GM12878 (cell line): Measurements from ENCODE around the gene RPLP2. TPM values are rescaled to one million over a fixed set of nuclear protein-coding genes. Genes with fewer than 3 reads are reported as not detected.

Experiments used
- ATAC-seq: fragments of 200-7000 bp; cut with Tn5 transposase; 3 replicates; pipeline ENCODE4 v1.9.1; 2020; ENCODE audit warnings: mild to moderate bottlenecking, moderate library complexity
- BruUV-seq: library from RNA; stranded (reverse); fragments of 400-500 nt; replicated peaks from 2 replicates; lab custom pipeline; 2021; lab: Mats Ljungman, UMichigan
- CTCF ChIA-PET: fragments of 300-600 bp; sonication (Branson Sonifier 250); formaldehyde crosslinking; extraction: SDS; loops from one replicate; lab custom pipeline; 2021; ENCODE audit warnings: inconsistent platforms; lab: Yijun Ruan, JAX
- POLR2A ChIA-PET: fragments of 350-600 bp; formaldehyde crosslinking; extraction: SDS; loops from one replicate; lab custom pipeline; 2021; ENCODE audit warnings: inconsistent platforms; lab: Charles Lee
- RAD21 ChIA-PET: fragments of 300-600 bp; sonication (Branson Sonifier 250); formaldehyde crosslinking; loops from one replicate; lab custom pipeline; 2023; ENCODE audit warnings: antibody characterized with exemption; ENCODE audit not compliant: unreplicated experiment; lab: Charles Lee
- SMC1A ChIA-PET: fragments of 300-600 bp; sonication (Branson Sonifier 250); formaldehyde crosslinking; loops from one replicate; lab custom pipeline; 2023; ENCODE audit not compliant: unreplicated experiment, uncharacterized antibody; lab: Charles Lee
- DNase-seq: peaks from one replicate; pipeline ENCODE4 v3.0.0-alpha.2; 2011; ENCODE audit warnings: low read depth, low spot score
- FAIRE-seq: peaks from 3 replicates; lab custom pipeline; 2011; peaks lifted over from hg19 to GRCh38; lab: Jason Lieb, UNC
- H2AFZ ChIP-seq: 2 replicates; pipeline ENCODE4 v1.6.0; 2011; ENCODE audit warnings: low read depth, low read length, control low read depth; ENCODE audit not compliant: control insufficient read depth
- H3K27ac ChIP-seq: 2 replicates; pipeline ENCODE4 v1.5.1; 2011; ENCODE audit warnings: control low read depth; ENCODE audit not compliant: control insufficient read depth, insufficient read depth
- H3K27me3 ChIP-seq, 2 experiments: replicated peaks in 1 of 2; 2 replicates each; pipeline versions ENCODE4 v1.6.0 to v1.6.1; 2011; ENCODE audit warnings: low read length in 1 of 2; ENCODE audit not compliant: control insufficient read depth in 2 of 2, insufficient read depth in 2 of 2
- H3K36me3 ChIP-seq, 2 experiments: 2 replicates each; pipeline ENCODE4 v1.5.1; 2011; ENCODE audit warnings: low read length in 1 of 2; ENCODE audit not compliant: control insufficient read depth in 2 of 2, insufficient read depth in 2 of 2
- H3K4me1 ChIP-seq: 2 replicates; pipeline ENCODE4 v1.6.1; 2011; ENCODE audit warnings: mild to moderate bottlenecking, low read length, moderate library complexity, mixed read lengths; ENCODE audit not compliant: control insufficient read depth, insufficient read depth
- H3K4me2 ChIP-seq: 2 replicates; pipeline ENCODE4 v1.6.0; 2011; ENCODE audit warnings: control low read depth; ENCODE audit not compliant: control insufficient read depth, insufficient read depth
- H3K4me3 ChIP-seq: fragments of 200-600 bp; sonication (generic); 2 replicates; pipeline ENCODE4 v1.5.1; 2016
- H3K79me2 ChIP-seq: 2 replicates; pipeline ENCODE4 v1.6.0; 2011; ENCODE audit warnings: low read length; ENCODE audit not compliant: control insufficient read depth, insufficient read depth
- H3K9ac ChIP-seq: 2 replicates; pipeline ENCODE4 v1.8.0; 2011; ENCODE audit warnings: low read length, control low read depth, mixed read lengths; ENCODE audit not compliant: control insufficient read depth, insufficient read depth
- H3K9me3 ChIP-seq: replicated peaks from 3 replicates; pipeline ENCODE4 v1.5.1; 2011; ENCODE audit warnings: mild to moderate bottlenecking, low read length; ENCODE audit not compliant: control insufficient read depth, insufficient read depth
- H4K20me1 ChIP-seq: 2 replicates; pipeline ENCODE4 v1.6.0; 2011; ENCODE audit not compliant: control insufficient read depth, insufficient read depth
- EP300 ChIP-seq, 2 experiments: fragments of 150-350 bp in 1 of 2; IDR thresholded peaks; 2 replicates each; pipeline ENCODE4 v1.6.1; 2011 to 2012; ENCODE audit warnings: low read depth in 2 of 2, low read length in 2 of 2, borderline replicate concordance in 1 of 2, improper control_type of control experiment in 1 of 2, inconsistent platforms in 1 of 2; ENCODE audit not compliant: control insufficient read depth in 1 of 2
- EZH2 ChIP-seq: IDR thresholded peaks from 2 replicates; pipeline ENCODE4 v1.6.1; 2012; ENCODE audit warnings: low read depth, mild to moderate bottlenecking, control low read depth, inconsistent platforms, low read length, borderline replicate concordance; ENCODE audit not compliant: control insufficient read depth
- KAT2A ChIP-seq: conservative IDR thresholded peaks from 2 replicates; pipeline ENCODE4 v1.6.1; 2011; ENCODE audit warnings: low read depth, low read length; ENCODE audit not compliant: control insufficient read depth
- KLF5 ChIP-seq: fragments of 450-650 bp; IDR thresholded peaks from 2 replicates; pipeline ENCODE4 v1.6.1; 2014; ENCODE audit warnings: mild to moderate bottlenecking; ENCODE audit not compliant: partially characterized antibody
- MEF2A ChIP-seq: IDR thresholded peaks from 2 replicates; pipeline ENCODE4 v1.6.1; 2011; ENCODE audit warnings: low read depth, mild to moderate bottlenecking, low read length, moderate library complexity; ENCODE audit not compliant: insufficient read depth
- PAX5 ChIP-seq: IDR thresholded peaks from 2 replicates; pipeline ENCODE4 v1.6.1; 2011; ENCODE audit warnings: low read depth, low read length, borderline replicate concordance
- PML ChIP-seq: IDR thresholded peaks from 2 replicates; pipeline ENCODE4 v1.6.1; 2012; ENCODE audit warnings: low read length, inconsistent platforms
- SIX5 ChIP-seq: IDR thresholded peaks from 2 replicates; pipeline ENCODE4 v1.6.1; 2011; ENCODE audit warnings: mild to moderate bottlenecking, low read depth, low read length, moderate library complexity; ENCODE audit not compliant: severe bottlenecking
- SRF ChIP-seq, 2 experiments: IDR thresholded peaks; 2 replicates each; pipeline ENCODE4 v1.6.1; 2011; ENCODE audit warnings: low read depth in 2 of 2, low read length in 2 of 2, mild to moderate bottlenecking in 1 of 2, moderate library complexity in 1 of 2
- TCF12 ChIP-seq: IDR thresholded peaks from 2 replicates; pipeline ENCODE4 v1.6.1; 2011; ENCODE audit warnings: low read depth, mild to moderate bottlenecking, low read length
- TCF7 ChIP-seq: IDR thresholded peaks from 2 replicates; pipeline ENCODE4 v1.6.1; 2014; ENCODE audit warnings: antibody characterized with exemption, borderline replicate concordance
- YY1 ChIP-seq: IDR thresholded peaks from 2 replicates; pipeline ENCODE4 v1.6.1; 2011; ENCODE audit warnings: low read depth, mild to moderate bottlenecking, low read length
- WGBS: methylation state at CpG from one replicate; pipeline ENCODE4 v1.1.6; 2016; ENCODE audit warnings: low lambda C conversion rate; ENCODE audit not compliant: insufficient replicate concordance, insufficient coverage; ENCODE audit errors: missing lambda C conversion rate; 5-methylcytosine and 5-hydroxymethylcytosine counted together
- in situ Hi-C: fragments of 300-500 bp; cut with MboI; formaldehyde crosslinking; loops from 9 replicates; pipeline ENCODE4 v1.14.3; 2018; ENCODE audit warnings: mixed read lengths
- intact Hi-C: fragments of 100-400 bp; cut with micrococcal nuclease; formaldehyde crosslinking; loops from one replicate; pipeline ENCODE4 v1.14.2; 2022; ENCODE audit not compliant: unreplicated experiment
- polyA plus RNA-seq, 11 experiments: library from polyadenylated mRNA; depleted of rRNA in 4 of 11; unstranded in 6 of 11; stranded (reverse) in 5 of 11; fragments of >200 nt; fragmentation: Nextera tagmentation in 4 of 11; fragmentation: Illumina TruSeq in 1 of 11; extraction: Ambion mirVana in 4 of 11; extraction: Trizol in 1 of 11; gene quantifications; 1 replicate in 1 of 11; 2 replicates in 10 of 11; pipeline versions ENCODE4 v1.2.1 to v1.2.3, GENCODE V29; 2011 to 2016; ENCODE audit warnings: inconsistent platforms in 2 of 11, missing spikeins in 2 of 11, low read depth in 1 of 11
- total RNA-seq, 4 experiments: library from RNA; depleted of rRNA in 3 of 4; stranded (reverse); fragments of >200 nt in 3 of 4; fragmentation: Illumina TruSeq in 1 of 4; extraction: Trizol in 1 of 4; gene quantifications; 2 replicates each; pipeline versions ENCODE4 v1.2.1 to v1.2.3, GENCODE V29; 2013 to 2021
- TF ChIP-seq, protein P1 (sequence below): fragments of 450-650 bp; IDR thresholded peaks from 2 replicates; pipeline ENCODE4 v1.6.1; 2017; ENCODE audit warnings: mild to moderate bottlenecking, moderate library complexity

RPLP2 gene
- total and polyA plus RNA-seq, 10 of the 15 experiments (the other 5 are each of a cell fraction or from before 2014, with no cell fraction given): 488 to 3,558 (median 1,481) TPM

DNA sequence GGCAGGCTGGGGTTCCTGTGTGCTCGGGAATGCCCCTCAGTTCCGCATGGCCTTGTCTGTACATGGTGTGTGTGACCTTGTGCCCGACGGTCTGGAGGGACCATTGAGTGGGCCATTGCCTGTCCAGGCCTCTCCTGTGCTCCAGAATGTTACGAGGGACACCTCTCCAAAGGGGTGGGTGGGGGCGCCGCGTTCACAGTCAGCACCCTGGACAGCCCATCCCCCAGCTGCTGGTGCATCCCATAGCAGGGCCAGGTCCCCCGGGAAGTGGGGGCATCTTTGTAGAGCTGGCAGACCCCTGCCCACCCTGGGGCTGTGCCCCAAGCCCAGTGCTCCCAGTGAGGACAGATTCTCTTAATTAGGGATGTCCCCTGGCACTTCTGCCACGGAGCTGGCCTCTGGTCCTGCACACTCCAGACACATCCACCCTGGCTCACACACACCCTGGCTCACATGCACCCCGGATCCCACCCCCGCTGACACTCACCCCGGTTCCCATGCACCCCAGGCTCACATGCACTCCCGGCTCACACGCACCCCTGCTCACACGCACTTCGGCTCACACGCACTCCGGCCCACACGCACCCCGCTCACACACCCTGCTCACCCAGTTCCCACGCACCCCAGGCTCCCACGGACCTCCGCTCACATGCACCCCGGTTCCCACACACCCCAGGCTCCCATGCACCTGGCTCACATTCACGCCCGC, 48.4 kb downstream of the RPLP2 start (continued):
- TF ChIP-seq, protein P1, sequence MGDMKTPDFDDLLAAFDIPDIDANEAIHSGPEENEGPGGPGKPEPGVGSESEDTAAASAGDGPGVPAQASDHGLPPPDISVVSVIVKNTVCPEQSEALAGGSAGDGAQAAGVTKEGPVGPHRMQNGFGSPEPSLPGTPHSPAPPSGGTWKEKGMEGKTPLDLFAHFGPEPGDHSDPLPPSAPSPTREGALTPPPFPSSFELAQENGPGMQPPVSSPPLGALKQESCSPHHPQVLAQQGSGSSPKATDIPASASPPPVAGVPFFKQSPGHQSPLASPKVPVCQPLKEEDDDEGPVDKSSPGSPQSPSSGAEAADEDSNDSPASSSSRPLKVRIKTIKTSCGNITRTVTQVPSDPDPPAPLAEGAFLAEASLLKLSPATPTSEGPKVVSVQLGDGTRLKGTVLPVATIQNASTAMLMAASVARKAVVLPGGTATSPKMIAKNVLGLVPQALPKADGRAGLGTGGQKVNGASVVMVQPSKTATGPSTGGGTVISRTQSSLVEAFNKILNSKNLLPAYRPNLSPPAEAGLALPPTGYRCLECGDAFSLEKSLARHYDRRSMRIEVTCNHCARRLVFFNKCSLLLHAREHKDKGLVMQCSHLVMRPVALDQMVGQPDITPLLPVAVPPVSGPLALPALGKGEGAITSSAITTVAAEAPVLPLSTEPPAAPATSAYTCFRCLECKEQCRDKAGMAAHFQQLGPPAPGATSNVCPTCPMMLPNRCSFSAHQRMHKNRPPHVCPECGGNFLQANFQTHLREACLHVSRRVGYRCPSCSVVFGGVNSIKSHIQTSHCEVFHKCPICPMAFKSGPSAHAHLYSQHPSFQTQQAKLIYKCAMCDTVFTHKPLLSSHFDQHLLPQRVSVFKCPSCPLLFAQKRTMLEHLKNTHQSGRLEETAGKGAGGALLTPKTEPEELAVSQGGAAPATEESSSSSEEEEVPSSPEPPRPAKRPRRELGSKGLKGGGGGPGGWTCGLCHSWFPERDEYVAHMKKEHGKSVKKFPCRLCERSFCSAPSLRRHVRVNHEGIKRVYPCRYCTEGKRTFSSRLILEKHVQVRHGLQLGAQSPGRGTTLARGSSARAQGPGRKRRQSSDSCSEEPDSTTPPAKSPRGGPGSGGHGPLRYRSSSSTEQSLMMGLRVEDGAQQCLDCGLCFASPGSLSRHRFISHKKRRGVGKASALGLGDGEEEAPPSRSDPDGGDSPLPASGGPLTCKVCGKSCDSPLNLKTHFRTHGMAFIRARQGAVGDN: no peak
- TF ChIP-seq PML: no peak
- no peak for TF ChIP-seq TCF12

DNA sequence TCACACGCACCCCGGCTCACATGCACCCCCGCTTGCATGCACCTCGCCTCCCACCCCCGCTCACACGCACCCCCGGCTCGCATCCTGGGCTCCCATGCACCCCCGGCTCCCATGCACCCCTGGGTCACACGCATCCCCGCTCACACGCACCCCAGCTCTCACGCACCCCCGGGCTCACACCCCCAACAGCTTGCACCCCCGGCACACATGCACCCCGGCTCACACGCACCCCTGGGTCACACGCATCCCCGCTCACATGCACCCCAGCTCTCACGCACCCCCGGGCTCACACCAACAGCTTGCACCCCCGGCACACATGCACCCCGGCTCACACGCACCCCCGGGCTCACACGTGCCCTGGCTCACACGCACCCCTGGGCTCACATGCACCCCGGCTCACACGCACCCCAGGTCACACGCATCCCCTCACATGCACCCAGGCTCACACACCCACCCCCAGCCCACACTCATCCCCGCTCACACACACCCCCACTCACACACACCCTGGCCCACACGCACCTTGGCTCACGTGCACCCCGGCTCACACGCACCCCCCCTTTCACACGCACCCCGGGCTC, 49.1 kb downstream of the RPLP2 start:
- Histone ChIP-seq H3K9me3 (no peaks in the 10 kb centered on the region), H4K20me1 (no peaks in the 10 kb centered on the region), H3K4me1 (no peaks in the 10 kb centered on the region), H3K9ac (no peak overlapping the region), H3K27me3 (no peaks in the 10 kb centered on the region), H3K4me3 (no peak overlapping the region), H2AFZ (no peak overlapping the region), H3K36me3 (no peaks in the 10 kb centered on the region), H3K27ac (no peak overlapping the region), H3K4me2 (no peak overlapping the region), H3K79me2 (no peaks in the 10 kb centered on the region)
- ATAC-seq (no peak), DNase-seq (no peak), FAIRE-seq (no peak)
- WGBS: 90% methylated on average over 25 of the region's 37 CpGs
- intact Hi-C loops (no loop called here), in situ Hi-C loops (no loop called here)
- no TSS peak for BruUV-seq
- ChIA-PET POLR2A (interaction anchor here (0.7 kb wide), 1 partner anchor 417 kb away, joined by 3 read pairs; no protein-coding TSS in a partner anchor), SMC1A (no interaction called here), RAD21 (interaction anchor here (0.9 kb wide), 1 partner anchor 14 kb away, joined by 3 read pairs; no protein-coding TSS in a partner anchor), CTCF (no interaction called here)
- TF ChIP-seq SRF (IDR thresholded peaks at IDR 0.05; ENCODE audit: low read depth in 2 of 2, low read length in 2 of 2) (no peak), TCF7 (no peak), KAT2A (no peak), YY1 (no peak), EZH2 (no peak), PAX5 (no peak), MEF2A (no peak), EP300 (IDR thresholded peaks at IDR 0.05; ENCODE audit: borderline replicate concordance in 1 of 2, control insufficient read depth in 1 of 2, low read depth in 2 of 2, low read length in 2 of 2) (no peak), SIX5 (no peak), KLF5 (no peak)
